Progenitor cell of endocrine pancreas (in vitro differentiated cells): ENCODE measurements around the gene DUSP3. TPM values are rescaled to one million over a fixed set of nuclear protein-coding genes. Genes with fewer than 3 reads are reported as not detected.
A peak's percentile ranks its signal among the peaks of the same experiment; 100 is the strongest.

Source experiments
- DNase-seq: peaks from one replicate; pipeline ENCODE4 v3.0.0; 2021; ENCODE audit warnings: low spot score; ENCODE audit not compliant: unreplicated experiment
- H3K27ac Mint-ChIP-seq: 2 replicates; pipeline ENCODE4 v1.8.0; 2021; ENCODE audit warnings: mild to moderate bottlenecking, moderate library complexity, mixed read lengths
- H3K27me3 Mint-ChIP-seq: 2 replicates; pipeline ENCODE4 v1.8.0; 2021; ENCODE audit warnings: mixed read lengths
- H3K36me3 Mint-ChIP-seq: 2 replicates; pipeline ENCODE4 v1.8.0; 2022; ENCODE audit warnings: mixed read lengths; ENCODE audit not compliant: insufficient read depth
- H3K4me1 Mint-ChIP-seq: 2 replicates; pipeline ENCODE4 v1.8.0; 2021; ENCODE audit warnings: low read depth, mixed read lengths
- H3K4me3 Mint-ChIP-seq: 2 replicates; pipeline ENCODE4 v1.8.0; 2021; ENCODE audit warnings: low read depth, mild to moderate bottlenecking, moderate library complexity, mixed read lengths
- H3K9me3 Mint-ChIP-seq: 2 replicates; pipeline ENCODE4 v1.8.0; 2021; ENCODE audit warnings: low read depth, mixed read lengths
- CTCF ChIP-seq: fragments of 200-600 bp; sonication (generic); IDR thresholded peaks from one replicate; pipeline ENCODE4 v1.5.0; 2021; ENCODE audit warnings: antibody characterized with exemption, mild to moderate bottlenecking; ENCODE audit not compliant: unreplicated experiment
- total RNA-seq: library from RNA; stranded (reverse); gene quantifications from 2 replicates; pipeline ENCODE4 v1.2.1, GENCODE V29; 2021

The DUSP3 gene
- total RNA-seq, 1 donor from 2014 or later = 58.0 TPM

GRCh38 chr17:43774304-43775250, 4.2 kb downstream of the DUSP3 start:
- no peak for DNase-seq
- H3K9me3 Mint-ChIP-seq = no peaks in the 10 kb centered on the region
- peak overlapping the region; percentile 76 for H3K27ac Mint-ChIP-seq
- no peak for TF ChIP-seq CTCF
- H3K36me3 Mint-ChIP-seq = peaks cover 27% of the 10 kb centered on the region
- H3K4me1 Mint-ChIP-seq = peaks cover 29% of the 10 kb centered on the region
- H3K27me3 Mint-ChIP-seq = peaks cover 2% of the 10 kb centered on the region
- H3K4me3 Mint-ChIP-seq = no peak overlapping the region

GRCh38 chr17:43772877-43773648, 5.7 kb downstream of the DUSP3 start:
- Mint-ChIP-seq H3K4me1 (peaks cover 24% of the 10 kb centered on the region), H3K36me3 (peaks cover 33% of the 10 kb centered on the region), H3K9me3 (no peaks in the 10 kb centered on the region), H3K27ac (peak overlapping the region; percentile 95), H3K4me3 (no peak overlapping the region), H3K27me3 (no peaks in the 10 kb centered on the region)
- TF ChIP-seq CTCF = no peak
- no peak for DNase-seq

DNA sequence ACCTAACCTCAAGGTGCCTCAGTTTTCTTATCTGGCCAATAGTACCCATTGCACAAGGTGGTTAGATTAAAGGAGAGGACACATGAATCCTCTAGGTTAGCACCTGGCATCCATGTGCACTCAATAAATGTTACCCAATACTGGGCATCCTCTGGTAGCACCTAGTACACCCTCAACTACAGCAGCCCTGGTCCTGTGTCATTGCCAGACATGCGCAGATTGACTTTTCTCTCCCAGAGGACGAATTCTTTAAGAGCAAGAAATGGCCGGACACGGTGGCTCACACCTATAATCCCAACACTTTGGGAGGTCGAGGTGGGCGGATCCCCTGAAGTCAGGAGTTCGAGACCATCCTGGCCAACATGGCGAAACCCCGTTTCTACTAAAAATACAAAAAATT, 7.3 kb downstream of the DUSP3 start:
- Mint-ChIP-seq H3K36me3 (peaks cover 31% of the 10 kb centered on the region), H3K4me3 (no peak overlapping the region), H3K27me3 (no peaks in the 10 kb centered on the region), H3K4me1 (peaks cover 20% of the 10 kb centered on the region), H3K27ac (peak overlapping the region; percentile 95), H3K9me3 (no peaks in the 10 kb centered on the region)
- no peak for DNase-seq
- no peak for TF ChIP-seq CTCF

DNA sequence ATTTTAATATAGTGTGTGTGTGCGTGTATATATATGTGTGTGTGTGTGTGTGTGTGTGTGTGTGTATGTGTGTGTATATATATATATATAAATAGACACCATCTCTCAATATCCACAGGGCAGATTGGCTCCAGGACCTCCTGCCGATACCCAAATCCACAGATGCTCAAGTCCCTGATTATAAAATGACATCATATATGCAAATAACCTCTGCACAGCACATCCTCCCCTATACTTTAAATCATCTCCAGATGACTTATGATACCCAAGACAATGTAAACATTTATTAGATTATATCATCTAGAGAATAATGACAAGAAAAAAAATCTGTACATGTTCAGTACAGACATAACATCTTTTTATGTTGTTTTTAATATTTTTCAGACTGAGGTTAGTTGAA, 7.8 kb downstream of the DUSP3 start:
- Mint-ChIP-seq H3K36me3 (peaks cover 30% of the 10 kb centered on the region), H3K9me3 (no peaks in the 10 kb centered on the region), H3K27me3 (no peaks in the 10 kb centered on the region), H3K4me1 (peaks cover 20% of the 10 kb centered on the region), H3K4me3 (no peak overlapping the region), H3K27ac (no peak overlapping the region)
- no peak for TF ChIP-seq CTCF
- DNase-seq = no peak

DNA sequence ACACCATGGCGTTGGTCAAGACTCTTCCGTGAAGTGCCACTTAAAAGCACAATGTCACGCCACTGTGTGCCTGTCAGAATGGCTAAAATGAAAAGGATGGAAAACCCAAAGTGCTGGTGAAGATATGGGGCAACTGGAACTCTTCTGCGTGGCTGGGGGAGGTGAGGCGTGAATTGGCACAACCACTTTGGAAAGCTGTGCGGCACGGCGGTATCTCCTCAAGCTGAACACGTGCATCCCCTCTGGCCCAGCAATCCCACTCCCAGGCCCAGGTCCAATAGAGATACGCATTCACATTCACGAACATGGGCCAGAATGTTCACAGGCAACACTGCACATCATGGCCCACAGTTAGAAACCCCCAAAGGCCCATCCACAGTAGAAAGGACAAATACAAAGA, 8.9 kb downstream of the DUSP3 start:
- Mint-ChIP-seq H3K36me3 (peaks cover 29% of the 10 kb centered on the region), H3K27me3 (no peaks in the 10 kb centered on the region), H3K9me3 (no peaks in the 10 kb centered on the region), H3K4me3 (no peak overlapping the region), H3K27ac (no peak overlapping the region), H3K4me1 (peaks cover 20% of the 10 kb centered on the region)
- no peak for DNase-seq
- no peak for TF ChIP-seq CTCF
